ENCODE data around the gene DGKE. TPM values are rescaled to one million over a fixed set of nuclear protein-coding genes. Genes with fewer than 3 reads are reported as not detected.

The DGKE gene
- total RNA-seq, 1 donor from 2014 or later, result 3.3 TPM

GRCh38 chr17:56913867-56914580 lies 80.1 kb downstream of the DGKE start, which contains the start of gene TRIM25:
Gene TRIM25 (minus strand): TSS chr17:56914049. CDS start chr17:56913988, 61 bp downstream.
- Mint-ChIP-seq H3K4me3 (ENCODE audit: unreplicated experiment) (peak within 1 kb of the TSS; percentile 93), H3K27me3 (ENCODE audit: unreplicated experiment) (peaks cover 15% of the 10 kb centered on the region), H3K9me3 (ENCODE audit: unreplicated experiment) (no peaks in the 10 kb centered on the region), H3K36me3 (ENCODE audit: low read depth, unreplicated experiment) (no peaks in the 10 kb centered on the region), H3K4me1 (ENCODE audit: unreplicated experiment) (peaks cover 12% of the 10 kb centered on the region), H3K27ac (ENCODE audit: unreplicated experiment) (peak within 1 kb of the TSS; percentile 50)
- DNase-seq (ENCODE audit: low spot score), result peak; percentile 75
- no peak for TF ChIP-seq CTCF (IDR thresholded peaks at IDR 0.05; ENCODE audit: unreplicated experiment)

- Mint-ChIP-seq H3K36me3 (ENCODE audit: low read depth, unreplicated experiment) (no peaks in the 10 kb centered on the region), H3K4me3 (ENCODE audit: unreplicated experiment) (peak overlapping the region; percentile 93), H3K27ac (ENCODE audit: unreplicated experiment) (peak overlapping the region; percentile 50), H3K9me3 (ENCODE audit: unreplicated experiment) (no peaks in the 10 kb centered on the region), H3K27me3 (ENCODE audit: unreplicated experiment) (peaks cover 15% of the 10 kb centered on the region), H3K4me1 (ENCODE audit: unreplicated experiment) (peaks cover 12% of the 10 kb centered on the region)
- no peak for TF ChIP-seq CTCF (IDR thresholded peaks at IDR 0.05; ENCODE audit: unreplicated experiment)
- DNase-seq (ENCODE audit: low spot score), result no peak
These were observed 80.8 kb downstream of the DGKE start for GRCh38 chr17:56914581-56915273.

- no peak for DNase-seq (ENCODE audit: low spot score)
- Mint-ChIP-seq H3K4me1 (ENCODE audit: unreplicated experiment) (peaks cover 9% of the 10 kb centered on the region), H3K4me3 (ENCODE audit: unreplicated experiment) (no peak overlapping the region), H3K27ac (ENCODE audit: unreplicated experiment) (no peak overlapping the region), H3K9me3 (ENCODE audit: unreplicated experiment) (no peaks in the 10 kb centered on the region), H3K36me3 (ENCODE audit: low read depth, unreplicated experiment) (no peaks in the 10 kb centered on the region), H3K27me3 (ENCODE audit: unreplicated experiment) (peaks cover 11% of the 10 kb centered on the region)
- no peak for TF ChIP-seq CTCF (IDR thresholded peaks at IDR 0.05; ENCODE audit: unreplicated experiment)
These were observed 83.8 kb downstream of the DGKE start for GRCh38 chr17:56917559-56918296.

- Mint-ChIP-seq H3K4me1 (ENCODE audit: unreplicated experiment) (peaks cover 9% of the 10 kb centered on the region), H3K27me3 (ENCODE audit: unreplicated experiment) (peaks cover 11% of the 10 kb centered on the region), H3K27ac (ENCODE audit: unreplicated experiment) (peak overlapping the region; percentile 4), H3K4me3 (ENCODE audit: unreplicated experiment) (no peak overlapping the region), H3K9me3 (ENCODE audit: unreplicated experiment) (no peaks in the 10 kb centered on the region), H3K36me3 (ENCODE audit: low read depth, unreplicated experiment) (no peaks in the 10 kb centered on the region)
- DNase-seq (ENCODE audit: low spot score), result no peak
- no peak for TF ChIP-seq CTCF (IDR thresholded peaks at IDR 0.05; ENCODE audit: unreplicated experiment)
These were observed 85.0 kb downstream of the DGKE start for GRCh38 chr17:56918916-56919315.

Other genes with a start within 250 kb of the DGKE start
- gene NOG, start 240.5 kb upstream of the DGKE start, total RNA-seq (ENCODE audit: unreplicated experiment), result not detected
- gene C17orf67, start 231 bp upstream of the DGKE start, total RNA-seq (ENCODE audit: unreplicated experiment), result 1.7 TPM
- gene TRIM25, start 79.9 kb downstream of the DGKE start, total RNA-seq (ENCODE audit: unreplicated experiment), result 13.8 TPM
- 14.6 TPM for gene COIL, start 126.9 kb downstream of the DGKE start, total RNA-seq (ENCODE audit: unreplicated experiment)
- gene SCPEP1, start 144.0 kb downstream of the DGKE start, total RNA-seq (ENCODE audit: unreplicated experiment), result 29.8 TPM

Measured in endothelial cell (in vitro differentiated cells).